ENCODE results near the gene ANTXRL. TPM values are rescaled to one million over a fixed set of nuclear protein-coding genes. Genes with fewer than 3 reads are reported as not detected.

Gene ANTXRL
- total RNA-seq, 1 experiment from 2014 or later = not detected

GRCh38 chr10:46321770-46322169 is 35.0 kb downstream of the ANTXRL start:
- Histone ChIP-seq H3K4me3 (ENCODE audit: low read depth in 2 of 2, low read length in 2 of 2) (no peak overlapping the region), H3K27ac (ENCODE audit: low read length) (no peak overlapping the region), H3K9me3 (ENCODE audit: control insufficient read depth, insufficient read depth, low read depth, low read length) (no peaks in the 10 kb centered on the region), H3K4me1 (ENCODE audit: control insufficient read depth, insufficient read depth, low read length) (no peaks in the 10 kb centered on the region), H3K27me3 (ENCODE audit: control insufficient read depth, insufficient read depth, low read length) (peaks cover 4% of the 10 kb centered on the region; the same call in 1 of the 2 replicates), H3K36me3 (ENCODE audit: control insufficient read depth, insufficient read depth, low read length) (no peaks in the 10 kb centered on the region)
- in situ Hi-C loops (cut with HindIII; ENCODE audit: low pct_unique_long_range_greater_than_20kb, low sequenced_read_pairs) = no loop called here
- ATAC-seq (no peak), DNase-seq (ENCODE audit: low read depth, low spot score) (no peak)
- BruUV-seq (replicated peaks) = no TSS peak
- TF ChIP-seq TCF7L2 (IDR thresholded peaks at IDR 0.05; ENCODE audit: low read depth, low read length) (no peak), SIN3A (IDR thresholded peaks at IDR 0.05; ENCODE audit: borderline replicate concordance, insufficient read depth, low read depth, low read length) (no peak), REST (IDR thresholded peaks at IDR 0.05; ENCODE audit: insufficient read depth in 1 of 2, low read depth in 2 of 2, low read length in 1 of 2) (no peak)
- POLR2A ChIA-PET = no interaction called here
- CTCF ChIA-PET = no interaction called here
- intact Hi-C loops (cut with micrococcal nuclease; ENCODE audit: unreplicated experiment) = no loop called here

GRCh38 chr10:46323176-46323575 is 36.4 kb downstream of the ANTXRL start:
- in situ Hi-C loops (cut with HindIII; ENCODE audit: low pct_unique_long_range_greater_than_20kb, low sequenced_read_pairs) = no loop called here
- CTCF ChIA-PET = no interaction called here
- POLR2A ChIA-PET = no interaction called here

More at GRCh38 chr10:46323176-46323575, 36.4 kb downstream of the ANTXRL start:
- intact Hi-C loops (cut with micrococcal nuclease; ENCODE audit: unreplicated experiment) = no loop called here
- H3K9me3 ChIP-seq (ENCODE audit: control insufficient read depth, insufficient read depth, low read depth, low read length) = no peaks in the 10 kb centered on the region
- DNase-seq (ENCODE audit: low read depth, low spot score) = no peak
- no peak overlapping the region for H3K27ac ChIP-seq (ENCODE audit: low read length)
- H3K4me3 ChIP-seq (ENCODE audit: low read depth in 2 of 2, low read length in 2 of 2) = no peak overlapping the region
- peaks cover 4% of the 10 kb centered on the region; the same call in 1 of the 2 replicates for H3K27me3 ChIP-seq (ENCODE audit: control insufficient read depth, insufficient read depth, low read length)
- H3K36me3 ChIP-seq (ENCODE audit: control insufficient read depth, insufficient read depth, low read length) = no peaks in the 10 kb centered on the region
- no peaks in the 10 kb centered on the region for H3K4me1 ChIP-seq (ENCODE audit: control insufficient read depth, insufficient read depth, low read length)
- no peak for ATAC-seq
- TF ChIP-seq REST (IDR thresholded peaks at IDR 0.05; ENCODE audit: insufficient read depth in 1 of 2, low read depth in 2 of 2, low read length in 1 of 2) (no peak), SIN3A (IDR thresholded peaks at IDR 0.05; ENCODE audit: borderline replicate concordance, insufficient read depth, low read depth, low read length) (no peak), TCF7L2 (IDR thresholded peaks at IDR 0.05; ENCODE audit: low read depth, low read length) (no peak)
- BruUV-seq (replicated peaks) = no TSS peak
